HG02763 (cell line): ENCODE measurements around the gene CDCP1.
A peak's percentile ranks its signal among the peaks of the same experiment; 100 is the strongest.
"Not testable (repeated sequence)": the region's sequence is repeated elsewhere in the genome, so short reads cannot be mapped to it uniquely, and the experiment has no call there.

Source experiments
- ATAC-seq: cut with Tn5 transposase; IDR thresholded peaks from one replicate; pipeline ENCODE4 v1.9.1; 2021; ENCODE audit warnings: mild to moderate bottlenecking, moderate library complexity; ENCODE audit not compliant: unreplicated experiment

The CDCP1 gene

DNA sequence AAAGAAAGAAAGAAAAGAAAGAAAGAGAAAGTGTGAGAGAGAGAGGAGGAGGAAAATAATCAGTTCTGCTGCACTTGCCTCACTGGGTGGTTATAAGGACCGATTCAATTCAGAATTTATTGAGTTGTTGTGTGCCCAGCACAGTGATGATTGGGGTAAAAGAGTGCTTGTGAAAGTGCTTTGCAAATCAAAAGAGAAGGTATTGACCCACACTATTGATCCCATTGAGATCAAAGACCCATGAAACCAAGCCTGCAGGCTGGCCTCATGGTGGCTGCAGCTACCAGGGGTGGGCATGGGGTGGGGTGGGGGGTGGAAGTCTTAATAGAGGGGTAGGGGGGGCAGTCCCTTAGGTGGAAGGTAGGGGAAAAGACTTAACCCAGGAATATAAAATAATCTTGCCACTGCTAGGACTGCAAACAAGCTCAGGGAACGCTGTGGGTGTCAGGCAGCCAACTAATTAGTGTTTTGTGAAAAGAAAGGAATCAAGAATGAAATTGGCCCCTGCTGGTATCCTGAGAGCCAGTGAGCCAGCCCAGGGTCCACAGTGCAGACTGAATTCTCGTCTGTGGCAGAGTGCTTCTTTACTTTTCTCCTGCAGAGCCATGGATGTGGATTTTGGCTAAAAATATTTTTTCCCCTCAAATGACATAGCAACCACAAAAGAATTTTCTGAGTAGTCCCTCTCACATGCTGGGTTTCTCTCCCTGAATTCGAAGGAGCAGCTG is 85.8 kb downstream of the CDCP1 start:
- ATAC-seq, result no peak

DNA sequence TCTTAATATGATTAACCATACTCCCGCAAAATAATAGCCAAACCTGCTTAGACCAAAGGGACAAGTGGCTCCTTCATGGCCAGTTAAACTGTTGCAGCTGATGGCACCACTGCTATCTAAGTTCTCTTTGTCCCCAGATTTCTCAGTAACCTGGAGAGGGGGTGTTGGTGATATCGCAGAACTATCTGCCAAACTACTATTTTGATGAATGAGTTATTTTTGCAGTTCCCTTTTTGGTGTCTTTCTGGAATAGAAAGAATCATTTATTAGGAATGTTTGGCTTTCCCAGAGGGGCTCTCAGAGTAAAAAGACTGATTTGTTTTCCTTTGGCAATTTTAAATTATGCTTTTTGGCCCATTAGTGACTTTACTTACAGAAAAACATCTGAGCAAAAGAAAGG is 87.0 kb downstream of the CDCP1 start:
- no peak for ATAC-seq

DNA sequence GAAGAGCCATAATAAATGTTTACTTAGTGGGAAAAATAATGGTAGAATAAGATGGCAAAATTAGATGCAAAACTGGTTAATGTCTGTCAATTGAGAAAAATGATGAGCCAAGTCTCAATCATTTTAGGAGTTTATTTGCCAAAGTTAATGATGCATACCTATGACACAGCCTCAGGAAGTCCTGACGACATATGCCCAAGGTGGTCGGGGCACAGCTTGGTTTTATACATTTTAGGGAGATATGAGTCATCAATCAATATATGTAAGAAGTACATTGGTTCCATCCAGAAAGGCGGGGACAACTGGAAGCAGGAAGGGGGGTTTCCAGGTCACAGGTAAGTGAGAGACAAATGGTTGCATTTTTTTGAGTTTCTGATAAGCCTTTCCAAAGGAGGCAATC is 88.6 kb downstream of the CDCP1 start:
- no peak for ATAC-seq

DNA sequence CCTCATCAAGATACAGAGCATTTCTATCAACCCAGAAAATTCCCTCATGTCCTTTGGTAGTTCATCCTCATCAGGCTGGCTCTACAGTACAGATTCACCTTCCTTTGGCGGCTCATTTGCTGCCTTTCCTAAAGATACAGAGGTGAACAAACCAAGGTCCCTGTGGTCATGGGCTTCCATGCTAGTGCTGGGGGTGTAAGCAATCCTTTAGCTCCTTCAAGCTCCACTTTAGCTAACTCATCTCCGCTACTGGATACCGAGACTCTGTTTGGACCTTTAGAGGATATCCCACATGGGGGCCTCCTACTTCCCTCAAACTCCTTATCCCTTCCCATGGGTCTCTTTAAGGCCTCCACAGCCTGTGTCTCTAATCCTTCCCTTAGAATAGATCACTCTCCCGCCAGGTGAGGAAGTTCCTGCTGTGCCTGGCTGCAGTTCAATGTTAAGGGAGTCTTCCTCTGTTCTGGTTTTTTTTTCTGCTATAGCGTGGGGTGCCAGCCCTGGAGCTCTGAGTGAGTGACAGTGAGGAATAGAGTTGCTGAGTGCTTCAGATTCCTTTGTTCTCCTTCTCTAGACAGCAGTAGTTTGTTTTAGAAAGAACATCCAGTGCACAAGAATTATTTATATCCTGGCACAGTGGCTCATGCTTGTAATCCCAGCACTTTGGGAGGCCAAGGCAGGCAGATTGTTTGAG is 89.4 kb downstream of the CDCP1 start:
- no peak for ATAC-seq

DNA sequence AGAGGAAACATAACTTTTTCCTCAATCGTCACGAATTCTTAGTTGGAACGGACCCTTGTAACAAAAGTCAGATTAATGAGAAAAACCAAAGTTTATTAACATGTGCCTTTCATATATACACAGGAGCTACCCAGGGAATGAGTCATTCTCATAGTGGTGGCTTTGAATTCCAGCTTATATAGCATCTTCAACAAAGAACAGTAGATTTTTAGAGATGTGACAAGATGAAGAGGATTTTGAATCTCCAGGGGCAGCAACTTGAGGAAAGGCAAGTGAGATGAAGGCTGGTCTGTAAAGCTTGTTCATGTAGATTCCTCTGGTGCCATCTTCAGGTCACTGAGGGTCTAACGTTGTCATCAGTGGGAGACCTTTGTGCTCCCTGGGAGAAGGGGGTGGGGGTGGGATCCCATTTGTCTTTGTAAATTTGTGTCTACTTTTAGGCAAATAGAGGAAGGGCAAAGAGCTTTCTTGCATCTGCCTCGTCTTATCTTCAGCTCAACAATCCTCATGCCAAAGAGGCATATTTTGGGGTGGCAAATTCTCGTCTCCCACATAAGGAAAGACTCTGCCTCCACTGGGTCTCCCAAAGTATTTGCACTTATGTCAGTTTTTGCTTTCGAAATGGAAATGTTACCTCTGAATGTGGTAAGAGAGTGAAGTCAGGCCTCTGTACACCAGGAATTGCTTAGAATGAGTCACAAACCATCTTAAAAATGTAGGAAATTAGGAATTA is 90.6 kb downstream of the CDCP1 start:
- ATAC-seq, result no peak

DNA sequence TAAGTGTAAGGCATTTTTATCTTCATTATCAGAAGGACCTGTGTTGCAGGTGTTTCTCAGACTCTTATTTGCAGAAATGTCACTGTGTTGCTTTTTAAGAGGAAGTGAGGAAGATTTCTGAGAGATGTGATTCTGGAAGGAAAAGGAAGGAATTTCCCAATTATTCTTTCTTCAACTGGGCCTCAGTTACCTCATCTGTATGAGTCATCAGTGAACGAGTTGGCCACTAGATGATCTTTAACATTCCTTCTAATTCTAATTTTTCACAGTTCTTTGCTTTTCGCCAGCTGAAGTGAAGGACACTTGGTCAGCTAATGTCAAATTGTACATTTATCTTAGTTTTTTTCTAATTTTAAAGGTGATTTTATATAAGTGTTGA is 91.2 kb downstream of the CDCP1 start:
- ATAC-seq, result no peak

DNA sequence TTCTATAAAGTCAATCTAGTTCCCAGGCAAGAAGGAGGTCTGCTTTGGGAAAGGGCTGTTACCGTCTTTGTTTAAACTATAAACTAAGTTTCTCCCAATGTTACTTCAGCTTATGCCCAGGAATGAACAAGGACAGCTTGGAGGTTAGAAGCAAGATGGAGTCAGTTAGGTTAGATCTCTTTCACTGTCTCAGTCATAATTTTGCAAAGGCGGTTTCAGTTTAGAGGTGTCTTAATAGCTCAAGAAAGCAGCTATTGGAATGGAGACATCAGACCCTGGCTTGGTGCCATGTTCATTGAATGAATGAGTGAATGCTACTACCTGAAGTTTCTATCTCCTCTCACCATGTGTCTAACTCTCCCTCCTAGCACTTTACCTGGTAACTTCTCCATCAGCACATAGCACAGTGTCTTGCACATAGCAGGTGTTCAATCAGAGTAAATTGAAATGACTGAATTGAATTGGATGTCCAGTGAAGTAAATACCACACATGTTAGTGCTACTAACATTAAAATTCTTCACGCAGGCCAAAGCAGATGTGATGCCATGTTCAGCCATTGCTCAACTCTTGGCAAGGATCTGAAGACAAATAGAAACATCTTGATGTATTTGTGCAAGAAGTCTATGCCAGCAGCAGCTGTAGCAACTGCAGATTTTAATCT is 91.9 kb downstream of the CDCP1 start:
- no peak for ATAC-seq

DNA sequence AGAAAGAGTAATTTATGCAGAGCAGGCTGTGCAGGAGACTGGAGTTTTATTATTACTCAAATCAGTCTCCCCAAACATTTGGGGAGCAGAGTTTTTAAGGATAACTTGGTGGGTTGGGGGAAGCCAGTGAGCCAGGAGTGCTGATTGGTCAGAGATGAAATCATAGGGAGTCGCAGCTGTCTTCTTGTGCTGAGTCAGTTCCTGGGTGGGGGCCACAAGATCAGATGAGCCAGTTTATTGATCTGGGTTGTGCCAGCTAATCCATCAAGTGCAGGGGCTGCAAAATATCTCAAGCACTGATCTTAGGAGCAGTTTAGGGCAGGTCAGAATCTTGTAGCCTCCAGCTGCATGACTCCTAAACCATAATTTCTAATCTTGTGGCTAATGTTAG is 92.4 kb downstream of the CDCP1 start:
- ATAC-seq, result not testable (repeated sequence)

DNA sequence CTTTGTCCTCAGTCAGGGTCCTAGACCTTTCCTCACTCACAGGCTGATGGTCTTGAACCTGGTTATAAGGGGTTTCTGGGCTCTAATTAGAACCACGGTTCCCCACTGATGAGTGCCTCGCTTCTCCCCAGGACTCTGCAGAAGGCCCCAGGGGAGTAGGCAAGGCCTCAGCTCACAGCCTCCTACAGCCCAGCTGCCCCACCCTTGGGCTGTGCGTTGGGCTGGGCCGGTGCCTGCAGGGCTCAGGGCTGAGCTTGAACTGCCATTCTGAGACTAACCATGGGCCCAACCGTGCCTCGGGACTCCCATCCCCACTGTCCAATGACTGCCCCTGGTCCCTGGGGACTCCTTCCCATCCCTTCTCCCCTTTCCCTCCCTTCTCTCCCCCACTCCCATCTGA is 94.5 kb downstream of the CDCP1 start:
- no peak for ATAC-seq

DNA sequence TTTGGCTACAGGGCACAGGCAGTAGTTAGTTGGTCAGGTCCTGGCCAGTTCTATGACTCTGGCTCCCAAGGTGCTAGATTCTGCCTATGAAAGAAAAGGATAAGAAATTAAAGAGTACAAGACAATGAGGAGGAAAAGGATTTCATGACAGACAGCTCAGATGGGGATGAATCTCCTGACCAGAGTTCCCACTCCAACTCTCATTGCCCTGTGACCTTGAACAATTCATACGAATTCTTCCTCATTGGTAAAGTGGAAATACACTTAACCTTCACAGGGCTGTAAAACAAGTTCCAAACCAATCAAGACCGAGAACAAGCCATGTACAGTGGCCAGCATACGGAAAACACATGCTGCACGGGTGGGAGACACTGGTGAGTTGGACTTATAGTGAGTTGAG is 96.4 kb downstream of the CDCP1 start:
- ATAC-seq, result no peak

DNA sequence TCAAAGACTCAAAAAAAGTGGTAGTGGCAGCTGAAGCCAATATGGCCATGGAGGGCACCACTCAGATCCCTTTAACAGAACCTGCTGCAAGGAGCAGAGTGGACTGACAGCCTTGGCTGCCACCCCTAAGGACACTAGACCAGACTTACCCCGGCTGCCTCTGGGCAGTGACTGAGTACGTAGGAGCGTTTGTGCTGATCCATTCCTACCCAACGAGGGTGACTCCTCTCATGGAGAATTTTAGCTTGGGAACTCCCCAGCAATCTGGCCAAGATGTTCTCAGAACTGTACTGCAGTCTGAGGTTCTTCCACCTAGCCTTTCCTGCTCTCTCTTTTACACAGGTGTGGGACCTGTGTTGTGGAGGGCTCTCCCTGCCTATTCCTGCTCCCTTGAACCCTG is 97.9 kb downstream of the CDCP1 start:
- no peak for ATAC-seq

DNA sequence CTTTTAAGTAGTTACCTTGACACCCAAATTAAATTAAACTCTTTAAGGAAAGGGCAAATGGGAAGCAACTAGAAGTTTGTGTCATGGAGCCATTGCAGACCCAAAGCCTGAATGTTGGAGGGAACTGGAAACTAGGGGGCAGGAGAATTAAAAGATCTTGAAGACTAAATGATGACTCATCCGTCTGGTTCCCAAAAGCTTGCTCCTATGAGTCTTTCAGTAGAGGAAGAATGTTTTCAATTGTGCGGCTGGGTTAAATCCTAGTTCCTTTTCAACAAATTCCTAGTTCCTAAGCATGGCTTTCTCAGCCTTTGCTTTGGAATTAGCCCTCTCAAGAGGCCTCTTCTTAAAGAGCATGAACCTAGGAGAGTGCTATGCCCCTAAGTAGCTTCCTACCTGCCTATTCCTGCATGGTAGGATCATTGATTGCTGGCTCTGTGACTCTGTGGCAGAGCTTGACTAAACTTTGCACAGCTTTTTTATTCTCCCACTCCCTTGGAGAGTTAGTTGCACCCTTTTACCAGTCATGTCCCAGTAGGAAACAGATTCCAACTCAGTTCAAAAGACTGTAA is 102.4 kb downstream of the CDCP1 start:
- no peak for ATAC-seq

DNA sequence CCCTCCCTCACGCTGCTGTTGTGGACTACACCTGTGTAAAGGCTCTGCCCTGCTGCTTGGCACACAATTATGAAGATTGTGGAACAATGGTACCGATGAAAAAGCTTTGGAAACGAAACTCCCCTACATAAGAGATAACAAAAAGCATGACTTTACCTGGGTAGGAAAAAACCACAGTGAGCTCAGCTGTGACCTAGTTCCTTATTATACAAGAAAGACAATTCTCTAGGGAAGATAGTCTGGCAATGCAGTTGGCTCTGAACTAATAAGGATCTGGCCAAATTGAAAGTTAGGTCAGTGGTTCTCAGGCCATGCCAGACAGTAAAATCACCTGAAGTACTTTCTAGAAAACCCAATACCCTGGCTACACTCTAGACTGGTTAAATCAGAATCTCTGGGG is 104.0 kb downstream of the CDCP1 start:
- no peak for ATAC-seq

DNA sequence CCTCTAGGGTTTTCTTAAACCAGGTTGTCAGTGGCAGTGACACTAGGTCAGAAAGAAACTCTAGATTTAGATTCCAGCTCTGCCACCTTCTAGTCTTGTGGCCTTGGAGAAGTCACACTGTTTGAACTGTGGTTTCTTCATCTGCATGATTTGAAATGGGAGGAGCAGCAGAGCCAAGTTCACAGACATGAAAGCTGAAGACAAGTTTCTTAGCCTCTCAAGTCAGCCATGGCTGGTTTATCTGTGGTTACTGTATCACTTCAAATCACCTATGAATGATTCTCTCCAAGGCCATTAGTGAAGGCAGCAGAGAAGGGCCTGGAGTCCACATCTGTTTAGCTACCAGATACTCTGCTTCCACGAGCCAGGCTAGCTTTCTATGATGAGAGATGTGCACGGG is 104.5 kb downstream of the CDCP1 start:
- ATAC-seq, result no peak

DNA sequence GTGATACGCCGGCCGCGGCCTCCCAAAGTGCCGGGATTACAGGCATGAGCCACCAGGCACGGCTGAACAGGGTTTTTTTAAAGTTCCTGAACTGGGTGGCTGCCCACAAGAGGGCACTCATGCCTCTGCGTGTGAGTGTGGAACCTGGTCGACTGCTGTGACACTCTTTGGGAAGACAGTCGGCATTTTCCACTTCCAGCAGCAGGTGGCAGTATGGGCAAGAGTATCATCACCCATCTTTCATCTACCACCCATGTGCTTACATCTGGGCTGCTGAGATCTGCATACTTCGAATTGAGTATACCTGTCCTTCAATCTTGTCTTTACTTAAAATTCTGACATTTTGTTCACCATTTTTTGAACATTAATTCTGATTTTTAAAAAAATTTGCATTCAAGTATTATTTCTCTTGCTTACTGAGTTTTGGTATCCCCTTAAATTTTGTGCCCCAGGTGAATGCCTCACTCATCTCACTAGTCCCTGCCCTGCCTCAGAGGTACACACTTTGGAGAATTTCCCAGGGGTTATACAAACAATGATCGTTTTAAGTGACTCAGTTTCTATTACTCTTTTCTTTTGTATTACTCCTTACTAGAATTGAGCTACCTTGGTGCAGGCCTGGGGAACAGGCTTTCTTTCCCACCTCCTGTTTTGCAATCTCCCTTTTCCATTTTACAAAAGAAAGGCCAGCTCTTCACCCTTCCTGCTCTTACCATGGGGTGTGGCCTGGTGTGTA is 108.3 kb downstream of the CDCP1 start:
- ATAC-seq, result peak; percentile 55

DNA sequence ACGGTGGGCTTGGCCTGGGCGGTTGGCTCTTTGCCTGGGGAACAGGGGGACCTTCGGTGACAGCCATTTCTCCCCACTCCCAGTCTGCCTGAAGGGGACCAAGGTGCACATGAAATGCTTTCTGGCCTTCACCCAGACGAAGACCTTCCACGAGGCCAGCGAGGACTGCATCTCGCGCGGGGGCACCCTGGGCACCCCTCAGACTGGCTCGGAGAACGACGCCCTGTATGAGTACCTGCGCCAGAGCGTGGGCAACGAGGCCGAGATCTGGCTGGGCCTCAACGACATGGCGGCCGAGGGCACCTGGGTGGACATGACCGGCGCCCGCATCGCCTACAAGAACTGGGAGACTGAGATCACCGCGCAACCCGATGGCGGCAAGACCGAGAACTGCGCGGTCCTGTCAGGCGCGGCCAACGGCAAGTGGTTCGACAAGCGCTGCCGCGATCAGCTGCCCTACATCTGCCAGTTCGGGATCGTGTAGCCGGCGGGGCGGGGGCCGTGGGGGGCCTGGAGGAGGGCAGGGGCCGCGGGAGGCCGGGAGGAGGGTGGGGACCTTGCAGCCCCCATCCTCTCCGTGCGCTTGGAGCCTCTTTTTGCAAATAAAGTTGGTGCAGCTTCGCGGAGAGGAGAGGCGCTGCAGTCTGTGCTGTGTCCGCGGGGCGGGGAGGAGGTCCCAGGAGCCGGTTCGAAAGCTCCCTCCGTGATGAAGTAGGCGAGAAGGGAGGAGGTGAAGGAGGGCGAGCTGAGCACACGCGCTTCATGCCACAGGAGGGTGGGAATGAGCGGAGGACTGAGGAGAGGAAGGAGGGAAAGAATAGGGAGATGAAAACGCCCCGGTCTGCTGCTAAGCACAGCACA is 110.5 kb downstream of the CDCP1 start:
- ATAC-seq, result no peak

DNA sequence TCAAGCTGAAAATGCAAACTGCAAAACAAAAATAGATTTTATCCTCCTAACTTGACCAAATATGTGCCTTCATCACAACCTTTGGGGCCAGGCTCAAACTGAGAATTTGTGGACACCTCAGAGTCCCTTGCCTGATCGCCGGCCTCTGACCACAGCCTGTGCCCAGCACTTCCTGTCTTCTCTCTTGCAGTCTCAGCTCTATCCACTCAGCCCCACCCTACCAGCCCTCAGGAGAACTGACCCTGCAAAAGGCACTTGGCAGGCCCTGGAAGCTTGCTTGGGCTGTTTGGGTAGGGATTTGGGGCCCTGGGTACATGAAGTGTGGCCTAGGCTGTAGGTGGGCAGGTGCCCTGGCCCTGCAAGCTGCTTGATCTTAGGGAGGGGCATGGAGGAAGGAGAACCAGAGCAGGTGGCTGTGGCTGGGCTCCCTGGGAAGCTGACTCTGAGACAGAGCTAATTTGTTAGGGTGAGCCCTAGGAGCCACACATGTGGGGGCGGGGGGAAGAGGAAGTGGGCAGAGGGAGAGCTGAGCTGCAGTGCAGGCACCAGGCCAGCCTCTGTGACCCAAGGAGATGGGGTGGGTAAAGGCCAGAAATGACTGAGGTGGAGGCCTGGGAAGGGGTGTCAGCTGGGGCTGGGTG is 111.4 kb downstream of the CDCP1 start:
- peak; percentile 38 for ATAC-seq

DNA sequence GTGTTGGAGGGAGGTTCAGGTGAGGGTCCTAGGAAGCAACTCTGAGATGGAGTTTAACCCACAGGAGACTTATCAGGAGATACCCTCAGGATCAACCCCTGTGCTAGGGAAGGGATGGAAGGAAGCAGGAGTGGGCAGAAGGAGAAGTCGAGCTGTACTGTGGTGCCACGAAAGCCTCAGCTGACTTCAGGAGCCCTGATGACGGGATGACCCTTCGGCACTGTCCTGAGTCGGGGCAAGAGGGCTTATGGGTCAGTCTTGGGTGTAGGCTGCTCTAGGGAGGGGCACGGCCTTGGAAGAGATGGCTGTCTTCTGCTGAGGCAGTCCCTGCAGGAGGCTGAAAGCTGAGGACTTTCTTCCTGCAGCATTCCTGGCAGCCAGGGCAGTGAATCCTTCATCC is 112.4 kb downstream of the CDCP1 start:
- ATAC-seq, result no peak
